ENCODE measurements around the gene VSTM5. TPM values are rescaled to one million over a fixed set of nuclear protein-coding genes. Genes with fewer than 3 reads are reported as not detected.

The VSTM5 gene
- total RNA-seq, 1 experiment from 2014 or later: not detected

- H3K36me3 ChIP-seq (ENCODE audit: insufficient read depth, low read length, poor library complexity, severe bottlenecking): no peaks in the 10 kb centered on the region
- no peaks in the 10 kb centered on the region for H3K4me1 ChIP-seq (ENCODE audit: insufficient read depth, low read length, poor library complexity, severe bottlenecking)
- CTCF ChIA-PET: no interaction called here
- no TSS peak for BruUV-seq (replicated peaks)
- no peak overlapping the region for H3K27ac ChIP-seq (ENCODE audit: low read depth, low read length, poor library complexity, severe bottlenecking)
- DNase-seq (ENCODE audit: low spot score): no peak
- no peaks in the 10 kb centered on the region for H3K9me3 ChIP-seq (ENCODE audit: low read depth, low read length, poor library complexity, severe bottlenecking)
- TF ChIP-seq EZH2 (IDR thresholded peaks at IDR 0.05; ENCODE audit: borderline replicate concordance, low read depth, low read length, poor library complexity, severe bottlenecking) (no peak), CTCF (conservative IDR thresholded peaks at IDR 0.05; ENCODE audit: low read depth, low read length) (no peak)
- no peak overlapping the region for H3K4me3 ChIP-seq (ENCODE audit: low read depth, low read length, poor library complexity, severe bottlenecking)
- POLR2A ChIA-PET (ENCODE audit: low non-redundant PET): no interaction called here
- no peaks in the 10 kb centered on the region for H3K27me3 ChIP-seq (replicated peaks; ENCODE audit: insufficient read depth, low read depth, low read length, poor library complexity)
- intact Hi-C loops (cut with micrococcal nuclease; ENCODE audit: unreplicated experiment): no loop called here
Measured at GRCh38 chr11:93861808-93862207, 11.4 kb upstream of the VSTM5 start.

GRCh38 chr11:93858121-93858775 lies 7.8 kb upstream of the VSTM5 start:
- Histone ChIP-seq H3K4me1 (ENCODE audit: insufficient read depth, low read length, poor library complexity, severe bottlenecking) (no peaks in the 10 kb centered on the region), H3K27ac (ENCODE audit: low read depth, low read length, poor library complexity, severe bottlenecking) (no peak overlapping the region), H3K27me3 (replicated peaks; ENCODE audit: insufficient read depth, low read depth, low read length, poor library complexity) (no peaks in the 10 kb centered on the region), H3K9me3 (ENCODE audit: low read depth, low read length, poor library complexity, severe bottlenecking) (no peaks in the 10 kb centered on the region), H3K4me3 (ENCODE audit: low read depth, low read length, poor library complexity, severe bottlenecking) (no peak overlapping the region), H3K36me3 (ENCODE audit: insufficient read depth, low read length, poor library complexity, severe bottlenecking) (no peaks in the 10 kb centered on the region)
- DNase-seq (ENCODE audit: low spot score): no peak
- TF ChIP-seq CTCF (conservative IDR thresholded peaks at IDR 0.05; ENCODE audit: low read depth, low read length) (no peak), EZH2 (IDR thresholded peaks at IDR 0.05; ENCODE audit: borderline replicate concordance, low read depth, low read length, poor library complexity, severe bottlenecking) (no peak)
- ChIA-PET CTCF (no interaction called here), POLR2A (ENCODE audit: low non-redundant PET) (no interaction called here)
- intact Hi-C loops (cut with micrococcal nuclease; ENCODE audit: unreplicated experiment): no loop called here
- no TSS peak for BruUV-seq (replicated peaks)

- ChIA-PET POLR2A (ENCODE audit: low non-redundant PET) (no interaction called here), CTCF (no interaction called here)
- intact Hi-C loops (cut with micrococcal nuclease; ENCODE audit: unreplicated experiment): no loop called here
- DNase-seq (ENCODE audit: low spot score): no peak
- Histone ChIP-seq H3K4me1 (ENCODE audit: insufficient read depth, low read length, poor library complexity, severe bottlenecking) (no peaks in the 10 kb centered on the region), H3K27ac (ENCODE audit: low read depth, low read length, poor library complexity, severe bottlenecking) (no peak overlapping the region), H3K27me3 (replicated peaks; ENCODE audit: insufficient read depth, low read depth, low read length, poor library complexity) (no peaks in the 10 kb centered on the region), H3K9me3 (ENCODE audit: low read depth, low read length, poor library complexity, severe bottlenecking) (no peaks in the 10 kb centered on the region), H3K36me3 (ENCODE audit: insufficient read depth, low read length, poor library complexity, severe bottlenecking) (no peaks in the 10 kb centered on the region), H3K4me3 (ENCODE audit: low read depth, low read length, poor library complexity, severe bottlenecking) (no peak overlapping the region)
- no TSS peak for BruUV-seq (replicated peaks)
- TF ChIP-seq EZH2 (IDR thresholded peaks at IDR 0.05; ENCODE audit: borderline replicate concordance, low read depth, low read length, poor library complexity, severe bottlenecking) (no peak), CTCF (conservative IDR thresholded peaks at IDR 0.05; ENCODE audit: low read depth, low read length) (no peak)
Measured at GRCh38 chr11:93857413-93858120, 7.1 kb upstream of the VSTM5 start.
